Stimulated activated CD8-positive, alpha-beta memory T cell treated with anti-CD3 and anti-CD28 coated beads, Interleukin-4, amount 100 ng/mL, for 4 hours (primary cell): ENCODE data around the gene NR4A3.
A peak's percentile ranks its signal among the peaks of the same experiment; 100 is the strongest.
"Not testable (repeated sequence)": the region's sequence is repeated elsewhere in the genome, so short reads cannot be mapped to it uniquely, and the experiment has no call there.

Source experiments
- DNase-seq, 2 donors: peaks; one replicate each; pipeline ENCODE4 v3.0.0-alpha.2; 2020; ENCODE audit warnings: low read depth in 2 of 2, low spot score in 1 of 2

NR4A3 gene

DNA sequence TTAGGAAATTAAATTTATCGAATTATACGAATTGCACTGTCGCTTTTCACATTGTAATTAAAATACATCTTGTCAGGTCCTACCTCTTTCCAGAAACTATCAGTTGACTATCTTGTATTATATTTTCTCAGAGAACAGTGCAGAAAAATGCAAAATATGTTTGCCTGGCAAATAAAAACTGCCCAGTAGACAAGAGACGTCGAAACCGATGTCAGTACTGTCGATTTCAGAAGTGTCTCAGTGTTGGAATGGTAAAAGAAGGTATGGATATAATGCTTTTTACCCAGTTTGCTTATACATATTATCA lies 10.8 kb downstream of the NR4A3 start:
- DNase-seq, result no peak

GRCh38 chr9:99833735-99834134 lies 12.1 kb downstream of the NR4A3 start:
- DNase-seq, result no peak

DNA sequence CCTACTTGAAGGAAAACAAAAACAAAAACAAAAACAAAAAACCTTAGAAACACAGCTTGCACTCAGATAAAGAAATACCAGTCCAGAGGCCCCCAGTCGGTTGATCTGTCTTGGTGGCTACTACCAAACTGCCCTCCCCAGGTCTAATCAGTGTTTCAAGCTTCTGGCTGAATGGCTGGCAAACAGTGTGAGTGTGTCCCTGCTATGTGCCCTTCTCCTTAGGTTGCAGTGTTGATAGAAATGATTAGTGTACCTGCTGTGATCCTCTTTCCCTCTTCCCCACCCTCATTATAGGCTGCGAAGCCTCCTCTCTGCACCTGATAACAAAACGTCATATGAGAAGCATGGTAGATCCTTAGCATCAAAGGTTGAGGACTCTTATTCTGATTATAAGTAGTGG lies 12.8 kb downstream of the NR4A3 start:
- DNase-seq, result no peak

GRCh38 chr9:99835142-99835541 lies 13.5 kb downstream of the NR4A3 start:
- DNase-seq, result no peak

DNA sequence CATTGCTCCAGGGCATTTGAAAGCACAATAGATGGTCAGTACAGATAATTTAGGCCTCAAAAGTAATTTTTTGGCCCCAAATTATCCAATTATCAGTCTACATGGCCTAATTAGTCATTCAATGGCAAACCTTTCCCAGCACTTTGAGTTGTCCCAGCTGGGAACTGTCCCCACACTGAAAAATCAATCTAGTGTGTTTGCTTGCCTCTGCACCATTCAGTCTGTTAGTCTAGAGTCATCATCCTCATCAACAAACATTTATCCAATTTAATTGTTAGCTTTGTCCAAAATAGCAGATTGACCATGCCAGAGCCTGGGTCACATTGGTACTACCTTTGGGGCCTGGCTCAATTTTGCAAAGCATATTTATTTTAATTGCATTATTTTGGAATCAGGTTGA lies 13.9 kb downstream of the NR4A3 start:
- no peak for DNase-seq

DNA sequence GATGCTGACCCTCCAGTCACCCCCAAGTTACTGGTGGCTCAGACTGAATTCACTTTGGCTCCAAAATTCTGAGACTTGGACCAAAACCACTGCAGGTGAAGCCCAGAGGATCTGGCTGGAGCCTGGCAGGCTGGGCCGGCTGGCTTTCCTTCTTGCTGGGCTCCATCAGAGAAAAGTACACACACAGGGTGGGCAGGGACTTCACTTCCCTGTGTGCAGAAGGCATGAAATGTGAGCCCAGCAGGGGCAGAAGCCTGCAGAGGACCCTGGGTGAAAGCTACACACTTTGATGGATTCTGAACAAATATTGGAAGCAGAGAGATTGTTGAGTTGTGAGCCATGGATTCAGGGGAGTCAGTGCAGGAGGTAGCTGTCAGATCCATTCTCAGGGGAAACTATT lies 18.4 kb downstream of the NR4A3 start:
- no peak for DNase-seq

DNA sequence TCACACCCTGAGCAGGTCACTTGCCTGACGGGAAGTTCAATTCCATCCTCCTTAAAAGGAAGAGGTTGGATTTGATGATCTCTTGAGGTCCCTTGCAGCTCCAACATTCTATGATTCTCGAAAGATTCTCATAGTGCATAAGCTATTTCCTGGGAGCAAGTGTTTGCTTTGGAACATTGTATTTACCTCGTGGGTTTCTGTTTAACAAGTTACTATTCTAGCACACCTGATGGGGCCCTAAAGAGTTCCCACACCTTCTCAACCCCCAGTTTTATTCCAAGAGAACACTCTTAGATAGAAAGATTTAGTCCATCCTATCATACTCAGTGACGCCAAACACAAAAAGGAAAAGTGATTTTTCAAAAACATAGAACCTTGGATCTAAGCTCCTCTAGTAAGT lies 23.4 kb downstream of the NR4A3 start:
- no peak for DNase-seq

GRCh38 chr9:99848447-99848846 lies 26.8 kb downstream of the NR4A3 start:
- DNase-seq, result no peak

- no peak for DNase-seq
Observed at GRCh38 chr9:99850736-99851499, 29.2 kb downstream of the NR4A3 start.

GRCh38 chr9:99851500-99851822 lies 29.8 kb downstream of the NR4A3 start:
- peak in 1 of 2 donors; percentile 8 for DNase-seq

GRCh38 chr9:99852617-99853016 lies 30.9 kb downstream of the NR4A3 start:
- DNase-seq, result no peak

DNA sequence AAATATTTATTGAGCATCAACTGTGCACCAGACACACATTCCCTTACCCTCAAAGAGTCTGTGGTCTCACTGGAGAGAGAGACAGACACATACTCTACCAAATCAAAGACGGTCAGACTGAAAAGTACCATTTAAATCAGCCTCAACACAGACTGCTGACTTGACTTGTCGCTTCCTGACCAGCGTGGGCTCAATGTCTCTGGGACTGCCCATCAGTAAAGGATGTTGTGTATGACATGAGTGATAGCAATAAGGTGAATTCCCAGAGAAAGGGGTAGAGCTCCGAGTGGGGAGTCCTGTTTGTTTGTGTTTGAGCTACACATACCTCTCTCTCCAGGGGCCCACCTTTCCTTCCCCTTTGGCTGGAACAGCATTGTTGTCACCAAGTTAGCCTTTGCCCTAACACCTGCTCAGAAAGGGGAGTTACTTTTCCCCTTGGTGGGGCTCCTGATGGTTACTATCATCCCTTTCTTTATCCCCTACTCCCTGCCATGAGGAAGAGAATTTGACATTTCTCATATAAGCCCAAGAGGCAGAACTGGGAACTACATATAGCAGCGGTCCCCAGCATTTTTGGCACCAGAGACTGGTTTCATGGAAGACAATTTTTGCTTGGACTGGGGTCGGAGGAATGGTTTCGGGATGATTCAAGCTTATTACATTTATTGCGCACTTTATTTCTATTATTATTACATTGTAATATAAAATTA lies 33.9 kb downstream of the NR4A3 start:
- no peak for DNase-seq

DNA sequence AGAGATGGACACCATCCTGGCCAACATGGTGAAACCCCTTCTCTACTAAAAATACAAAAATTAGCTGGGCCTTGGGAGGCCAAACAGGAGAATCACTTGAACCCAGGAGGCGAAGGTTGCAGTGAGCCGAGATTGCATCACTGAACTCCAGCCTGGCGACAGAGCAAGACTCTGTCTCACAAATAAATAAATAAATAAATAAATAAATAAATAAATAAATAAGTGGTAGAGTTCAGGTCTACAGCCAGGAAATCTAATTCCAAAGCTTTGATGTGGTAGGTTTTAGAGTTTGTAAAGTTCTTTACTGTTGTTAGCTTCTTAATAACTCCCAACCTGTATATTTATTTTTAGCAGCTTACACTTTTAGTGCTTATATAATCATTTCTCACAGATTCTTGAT lies 35.9 kb downstream of the NR4A3 start:
- not testable (repeated sequence) for DNase-seq

GRCh38 chr9:99858087-99858486 lies 36.4 kb downstream of the NR4A3 start:
- no peak for DNase-seq

GRCh38 chr9:99859243-99859980 lies 37.7 kb downstream of the NR4A3 start:
- DNase-seq, result no peak

DNA sequence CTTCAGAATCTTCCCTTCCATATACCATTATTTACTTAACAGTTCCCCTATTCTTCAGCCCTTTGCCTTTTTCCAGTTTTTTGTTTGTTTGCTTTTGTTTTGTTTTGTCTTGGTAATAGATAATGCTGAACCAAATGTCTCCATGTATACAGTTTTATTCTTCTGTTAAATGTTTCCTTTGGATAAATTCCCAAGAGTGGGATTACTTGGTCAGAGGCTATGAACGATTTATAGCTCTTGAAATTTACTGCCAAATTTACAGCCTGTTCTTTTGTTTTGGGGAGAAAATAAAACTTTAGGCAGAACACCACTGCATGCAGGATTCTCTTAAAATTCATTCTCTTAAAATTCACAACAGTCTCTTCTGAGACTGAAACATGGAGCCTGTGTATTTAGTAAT lies 38.6 kb downstream of the NR4A3 start:
- DNase-seq, result no peak

GRCh38 chr9:99863955-99864354 lies 42.3 kb downstream of the NR4A3 start:
- DNase-seq, result no peak

GRCh38 chr9:99866398-99866797 lies 44.7 kb downstream of the NR4A3 start:
- no peak for DNase-seq

GRCh38 chr9:99867536-99867935 lies 45.9 kb downstream of the NR4A3 start:
- DNase-seq, result no peak

DNA sequence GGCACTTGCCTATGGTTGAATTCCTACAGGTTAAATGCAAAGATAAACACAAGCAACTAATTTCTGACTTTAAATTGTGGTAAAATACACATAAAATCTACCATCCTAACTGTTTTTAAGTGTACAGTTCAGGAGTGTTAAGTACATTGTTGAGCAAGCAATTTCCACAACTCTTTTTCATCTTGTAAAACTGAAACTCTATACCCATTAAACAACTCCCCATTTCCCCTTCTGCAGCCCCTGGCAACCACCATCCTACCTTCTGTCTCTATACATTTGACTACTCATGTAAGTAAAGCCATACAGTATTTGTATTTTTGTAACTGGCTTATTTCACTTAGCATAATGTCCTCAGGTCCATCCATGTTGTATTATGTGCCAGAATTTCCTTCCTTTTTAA lies 46.3 kb downstream of the NR4A3 start:
- DNase-seq, result no peak

- DNase-seq, result no peak
Observed at GRCh38 chr9:99868845-99869244, 47.2 kb downstream of the NR4A3 start.

DNA sequence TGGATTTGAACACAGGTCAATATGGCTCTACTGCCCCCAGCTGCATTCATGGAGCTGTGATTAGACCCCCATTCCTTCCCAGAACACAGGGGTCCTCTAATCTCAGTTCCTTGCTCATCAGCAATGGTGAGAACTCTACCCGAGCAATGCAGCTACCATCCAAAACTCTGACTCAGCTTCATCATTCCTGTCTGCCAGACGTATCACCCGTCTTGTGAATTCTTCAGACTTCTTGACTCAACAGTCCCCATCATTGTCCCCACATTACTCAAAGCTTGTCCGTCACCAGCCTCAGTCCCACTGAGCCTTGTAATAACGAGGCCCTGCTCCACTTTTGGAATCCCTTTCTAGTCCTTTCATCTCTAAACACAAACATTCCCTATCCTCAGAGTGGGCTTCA lies 48.4 kb downstream of the NR4A3 start:
- no peak for DNase-seq
